Coronary artery (tissue), 2 donors: ENCODE measurements around the gene P3H4.
"Not testable (repeated sequence)": the region's sequence is repeated elsewhere in the genome, so short reads cannot be mapped to it uniquely, and the experiment has no call there.

ENCODE experiments used
- DNase-seq: peaks from one replicate; pipeline ENCODE4 v3.0.0-alpha.2; 2017; ENCODE audit warnings: low spot score
- H3K27ac ChIP-seq, 2 donors: fragments of 200-600 bp; sonication (generic); one replicate each; pipeline ENCODE4 v1.5.1; 2016 to 2019
- H3K4me3 ChIP-seq: fragments of 200-600 bp; sonication (generic); 2 replicates; pipeline ENCODE4 v1.5.1; 2016; ENCODE audit warnings: mild to moderate bottlenecking, moderate library complexity
- CTCF ChIP-seq: fragments of 200-600 bp; sonication (generic); IDR thresholded peaks from one replicate; pipeline ENCODE4 v1.5.1; 2019; ENCODE audit warnings: antibody characterized with exemption

Gene P3H4, protein sequence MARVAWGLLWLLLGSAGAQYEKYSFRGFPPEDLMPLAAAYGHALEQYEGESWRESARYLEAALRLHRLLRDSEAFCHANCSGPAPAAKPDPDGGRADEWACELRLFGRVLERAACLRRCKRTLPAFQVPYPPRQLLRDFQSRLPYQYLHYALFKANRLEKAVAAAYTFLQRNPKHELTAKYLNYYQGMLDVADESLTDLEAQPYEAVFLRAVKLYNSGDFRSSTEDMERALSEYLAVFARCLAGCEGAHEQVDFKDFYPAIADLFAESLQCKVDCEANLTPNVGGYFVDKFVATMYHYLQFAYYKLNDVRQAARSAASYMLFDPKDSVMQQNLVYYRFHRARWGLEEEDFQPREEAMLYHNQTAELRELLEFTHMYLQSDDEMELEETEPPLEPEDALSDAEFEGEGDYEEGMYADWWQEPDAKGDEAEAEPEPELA

GRCh38 chr17:41811549-41812380 lies at the start of gene P3H4:
Gene P3H4 (minus strand): TSS chr17:41811949. CDS start chr17:41811915, 34 bp downstream.
- DNase-seq = peak; percentile 87
- Histone ChIP-seq H3K4me3 (peak within 1 kb of the TSS; percentile 95), H3K27ac (peak within 1 kb of the TSS; percentile 51 to 90)
- TF ChIP-seq CTCF = peak; percentile 72

DNA sequence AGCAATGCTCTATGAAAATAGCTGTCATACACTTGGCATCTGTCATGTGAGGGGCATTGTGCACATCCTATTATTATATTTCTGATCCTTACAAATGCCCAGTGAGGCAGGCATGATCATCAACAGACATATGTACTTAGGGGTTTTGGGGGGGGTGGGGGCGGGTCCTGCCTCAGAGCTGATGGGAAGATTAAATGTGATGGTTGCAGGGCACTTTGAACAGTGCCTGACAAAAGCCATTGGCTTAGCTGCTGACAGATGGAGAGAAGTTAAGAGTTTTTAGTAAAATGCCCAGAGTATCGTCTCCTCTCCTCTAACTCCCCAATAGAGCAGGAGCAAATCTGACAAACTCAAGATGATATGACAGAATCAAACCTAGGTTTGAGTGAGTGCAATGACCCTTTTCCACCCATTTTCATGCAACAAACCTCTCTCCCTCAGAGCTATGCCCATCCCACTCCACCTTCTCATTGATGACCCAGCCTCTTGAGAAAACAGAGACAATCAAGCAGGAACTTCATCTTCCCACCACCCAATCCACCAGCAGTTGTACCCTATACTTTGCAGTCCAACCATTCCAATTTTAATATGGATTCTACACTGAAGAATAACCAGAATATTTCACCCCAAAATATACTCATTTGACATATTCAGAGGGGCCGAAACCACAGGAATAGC lies 48.6 kb upstream of the P3H4 start:
- no peak overlapping the region for H3K4me3 ChIP-seq
- TF ChIP-seq CTCF = no peak
- DNase-seq = no peak
- no peak overlapping the region for H3K27ac ChIP-seq

DNA sequence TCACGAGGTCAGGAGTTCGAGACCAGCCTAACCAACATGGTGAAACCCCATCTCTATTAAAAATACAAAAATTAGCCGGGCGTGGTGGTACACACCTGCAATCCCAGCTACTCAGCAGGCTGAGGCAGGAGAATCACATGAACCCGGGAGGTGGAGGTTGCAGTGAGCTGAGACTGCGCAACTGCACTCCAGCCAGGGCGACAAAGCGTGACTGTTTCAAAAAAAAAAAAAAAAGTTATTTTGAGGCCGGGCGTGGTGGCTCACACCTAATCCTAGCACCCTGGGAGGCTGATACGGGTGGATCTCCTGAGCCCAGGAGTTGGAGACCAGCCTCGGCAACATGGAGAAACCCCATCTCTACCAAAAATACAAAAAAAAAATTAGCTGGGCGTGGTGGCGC lies 39.6 kb upstream of the P3H4 start:
- H3K27ac ChIP-seq, DNase-seq, H3K4me3 ChIP-seq: not testable (repeated sequence)

DNA sequence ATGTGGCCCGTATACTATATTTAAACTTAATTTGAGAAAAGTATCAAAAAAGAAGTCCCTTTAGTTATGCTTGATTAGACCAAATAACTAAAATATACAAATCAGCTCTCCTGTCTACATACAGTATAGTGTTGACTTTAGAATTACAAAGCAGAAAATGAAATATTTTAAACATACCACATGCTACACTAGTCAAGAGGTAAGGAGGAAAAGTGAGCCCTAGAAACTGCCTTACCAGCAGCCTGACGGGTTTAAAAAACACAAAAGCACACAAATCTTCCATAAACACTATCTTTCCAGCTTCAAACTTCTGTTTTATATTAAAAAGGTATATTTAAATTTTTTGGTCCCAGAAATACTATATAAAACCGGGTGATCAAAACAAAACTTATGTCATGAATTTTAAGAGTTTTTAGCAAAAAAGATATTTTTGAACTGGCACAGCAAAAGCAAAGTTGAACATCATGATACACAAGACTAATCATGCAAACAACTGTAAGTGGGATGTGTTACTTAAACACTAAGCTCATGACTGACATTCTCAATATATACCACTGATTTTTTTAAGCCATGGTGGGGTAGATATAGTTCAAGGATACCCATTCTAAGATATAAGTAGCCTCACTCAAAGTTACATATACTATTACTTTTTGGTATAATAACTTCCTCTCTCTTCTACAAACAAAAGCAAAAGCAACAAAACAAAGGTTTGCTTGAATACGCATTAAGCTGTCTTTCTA lies 37.7 kb upstream of the P3H4 start:
- Histone ChIP-seq H3K27ac (peak overlapping the region in 1 of 2 donors; percentile 46), H3K4me3 (peak overlapping the region; percentile 15)
- no peak for TF ChIP-seq CTCF
- DNase-seq = no peak

DNA sequence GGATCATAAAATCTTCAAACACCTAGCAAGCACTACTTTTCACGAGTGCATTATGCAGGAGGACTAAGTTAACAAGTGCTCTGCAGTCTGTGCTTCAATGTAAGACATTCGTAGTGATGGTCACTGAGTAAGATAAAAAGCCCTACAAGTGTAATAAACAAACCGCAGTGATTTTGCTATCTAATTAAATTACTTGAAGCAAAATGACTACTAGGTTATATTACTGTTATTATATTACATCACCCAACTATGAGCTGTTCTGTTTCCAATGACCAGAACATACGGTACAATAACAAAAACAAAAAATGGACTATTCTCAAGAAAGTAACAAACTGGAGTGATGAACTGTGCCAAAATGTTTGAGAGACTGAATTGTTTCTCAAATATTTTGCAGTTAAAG lies 37.0 kb upstream of the P3H4 start:
- no peak for DNase-seq
- H3K4me3 ChIP-seq = peak overlapping the region; percentile 26
- peak overlapping the region in 1 of 2 donors; percentile 26 for H3K27ac ChIP-seq
- no peak for TF ChIP-seq CTCF

- DNase-seq = no peak
- H3K27ac ChIP-seq = no peak overlapping the region
- no peak overlapping the region for H3K4me3 ChIP-seq
- no peak for TF ChIP-seq CTCF
These were observed 33.2 kb upstream of the P3H4 start for GRCh38 chr17:41844971-41845370.

GRCh38 chr17:41840781-41841180 lies 29.0 kb upstream of the P3H4 start:
- H3K4me3 ChIP-seq, DNase-seq: not testable (repeated sequence)

GRCh38 chr17:41839448-41839847 lies 27.7 kb upstream of the P3H4 start:
- H3K4me3 ChIP-seq, DNase-seq, H3K27ac ChIP-seq: not testable (repeated sequence)

More at GRCh38 chr17:41840781-41841180, 29.0 kb upstream of the P3H4 start:
- H3K27ac ChIP-seq = not testable (repeated sequence)
